Nephron progenitor cell (in vitro differentiated cells): ENCODE data around the gene SYNPR.

Experiments used
- DNase-seq: peaks from one replicate; pipeline ENCODE4 v3.0.0; 2021
- H3K27ac Mint-ChIP-seq: 2 replicates; pipeline ENCODE4 v1.8.0; 2021; ENCODE audit warnings: mild to moderate bottlenecking, moderate library complexity, mixed read lengths
- H3K27me3 Mint-ChIP-seq: 2 replicates; pipeline ENCODE4 v1.8.0; 2021; ENCODE audit warnings: mild to moderate bottlenecking, low read depth, mixed read lengths; ENCODE audit not compliant: poor library complexity
- H3K36me3 Mint-ChIP-seq: 2 replicates; pipeline ENCODE4 v1.8.0; 2021; ENCODE audit warnings: low read depth, mixed read lengths
- H3K4me1 Mint-ChIP-seq: 2 replicates; pipeline ENCODE4 v1.8.0; 2021; ENCODE audit warnings: mixed read lengths
- H3K4me3 Mint-ChIP-seq: 2 replicates; pipeline ENCODE4 v1.8.0; 2021; ENCODE audit warnings: mild to moderate bottlenecking, moderate library complexity, mixed read lengths
- H3K9me3 Mint-ChIP-seq: 2 replicates; pipeline ENCODE4 v1.8.0; 2021; ENCODE audit warnings: mild to moderate bottlenecking, moderate library complexity, mixed read lengths
- TF ChIP-seq, protein P1 (sequence below): fragments of 200-600 bp; sonication (generic); IDR thresholded peaks from 2 replicates; pipeline ENCODE4 v1.5.0; 2021; ENCODE audit warnings: antibody characterized with exemption

The SYNPR gene

DNA sequence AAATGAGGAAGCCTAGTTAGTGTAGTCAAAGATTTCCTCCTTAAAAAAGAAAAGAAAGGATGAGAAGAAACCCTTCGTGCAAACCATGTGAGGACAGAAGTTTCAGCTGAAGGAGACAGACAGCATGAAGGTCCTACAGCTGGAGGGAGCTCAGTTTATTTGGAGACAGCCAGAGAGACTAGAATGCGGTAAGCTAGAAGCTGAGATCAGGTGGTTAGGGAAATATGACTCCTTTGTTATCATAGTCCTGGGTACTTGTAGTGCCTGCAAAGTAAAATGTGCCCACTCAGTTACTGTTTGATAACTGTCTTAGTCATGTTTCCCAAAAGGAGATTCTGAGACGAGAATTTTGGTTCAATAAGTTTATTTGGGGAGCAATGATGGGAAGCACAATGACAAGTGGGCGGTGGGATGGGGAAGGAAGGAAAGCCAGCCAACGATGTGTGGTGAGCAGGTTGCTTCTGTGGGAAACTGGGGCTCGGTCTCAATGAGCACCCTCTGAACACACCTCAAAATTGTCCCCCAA lies 195.6 kb downstream of the SYNPR start:
- Mint-ChIP-seq H3K36me3 (no peaks in the 10 kb centered on the region), H3K27me3 (no peaks in the 10 kb centered on the region), H3K9me3 (no peaks in the 10 kb centered on the region), H3K27ac (no peak overlapping the region), H3K4me1 (no peaks in the 10 kb centered on the region), H3K4me3 (no peak overlapping the region)
- TF ChIP-seq, protein P1, sequence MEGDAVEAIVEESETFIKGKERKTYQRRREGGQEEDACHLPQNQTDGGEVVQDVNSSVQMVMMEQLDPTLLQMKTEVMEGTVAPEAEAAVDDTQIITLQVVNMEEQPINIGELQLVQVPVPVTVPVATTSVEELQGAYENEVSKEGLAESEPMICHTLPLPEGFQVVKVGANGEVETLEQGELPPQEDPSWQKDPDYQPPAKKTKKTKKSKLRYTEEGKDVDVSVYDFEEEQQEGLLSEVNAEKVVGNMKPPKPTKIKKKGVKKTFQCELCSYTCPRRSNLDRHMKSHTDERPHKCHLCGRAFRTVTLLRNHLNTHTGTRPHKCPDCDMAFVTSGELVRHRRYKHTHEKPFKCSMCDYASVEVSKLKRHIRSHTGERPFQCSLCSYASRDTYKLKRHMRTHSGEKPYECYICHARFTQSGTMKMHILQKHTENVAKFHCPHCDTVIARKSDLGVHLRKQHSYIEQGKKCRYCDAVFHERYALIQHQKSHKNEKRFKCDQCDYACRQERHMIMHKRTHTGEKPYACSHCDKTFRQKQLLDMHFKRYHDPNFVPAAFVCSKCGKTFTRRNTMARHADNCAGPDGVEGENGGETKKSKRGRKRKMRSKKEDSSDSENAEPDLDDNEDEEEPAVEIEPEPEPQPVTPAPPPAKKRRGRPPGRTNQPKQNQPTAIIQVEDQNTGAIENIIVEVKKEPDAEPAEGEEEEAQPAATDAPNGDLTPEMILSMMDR = no peak
- no peak for DNase-seq

DNA sequence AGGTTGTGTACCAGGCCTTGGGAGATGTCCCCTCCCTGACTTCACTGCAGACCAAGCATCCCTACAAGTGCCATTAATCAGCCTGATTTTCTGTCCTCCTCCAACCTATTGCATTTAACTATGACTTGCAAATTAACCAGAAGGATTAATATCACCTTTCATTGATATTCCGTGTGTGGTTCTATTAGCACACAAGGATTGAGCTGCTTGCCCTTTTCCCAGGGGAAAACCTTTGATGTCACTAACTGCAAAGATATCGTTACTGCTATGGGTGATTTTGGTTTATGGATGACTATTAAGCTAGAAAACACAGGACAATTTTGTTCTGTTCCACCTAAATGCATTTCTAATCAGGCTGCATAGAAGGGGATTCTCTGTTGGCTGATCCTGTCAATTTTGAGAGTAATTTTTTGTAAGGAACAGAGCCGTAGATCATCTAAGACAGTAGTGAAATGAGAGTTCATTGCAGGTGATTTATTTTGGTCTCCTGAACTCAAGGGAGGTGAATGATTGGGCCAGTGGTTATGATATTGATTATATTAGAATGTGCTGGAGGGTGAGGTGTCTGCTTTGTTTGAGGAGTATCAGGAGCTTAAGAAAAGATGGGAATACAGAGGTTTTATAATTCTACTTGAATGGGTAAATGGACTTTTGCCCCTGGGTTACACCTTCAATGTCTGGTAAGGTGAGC lies 196.9 kb downstream of the SYNPR start:
- no peaks in the 10 kb centered on the region for H3K9me3 Mint-ChIP-seq
- H3K4me3 Mint-ChIP-seq = no peak overlapping the region
- no peaks in the 10 kb centered on the region for H3K36me3 Mint-ChIP-seq
- H3K27me3 Mint-ChIP-seq = no peaks in the 10 kb centered on the region
- TF ChIP-seq, protein P1 = no peak
- no peak for DNase-seq
- no peaks in the 10 kb centered on the region for H3K4me1 Mint-ChIP-seq
- peak overlapping the region; percentile 23 for H3K27ac Mint-ChIP-seq

DNA sequence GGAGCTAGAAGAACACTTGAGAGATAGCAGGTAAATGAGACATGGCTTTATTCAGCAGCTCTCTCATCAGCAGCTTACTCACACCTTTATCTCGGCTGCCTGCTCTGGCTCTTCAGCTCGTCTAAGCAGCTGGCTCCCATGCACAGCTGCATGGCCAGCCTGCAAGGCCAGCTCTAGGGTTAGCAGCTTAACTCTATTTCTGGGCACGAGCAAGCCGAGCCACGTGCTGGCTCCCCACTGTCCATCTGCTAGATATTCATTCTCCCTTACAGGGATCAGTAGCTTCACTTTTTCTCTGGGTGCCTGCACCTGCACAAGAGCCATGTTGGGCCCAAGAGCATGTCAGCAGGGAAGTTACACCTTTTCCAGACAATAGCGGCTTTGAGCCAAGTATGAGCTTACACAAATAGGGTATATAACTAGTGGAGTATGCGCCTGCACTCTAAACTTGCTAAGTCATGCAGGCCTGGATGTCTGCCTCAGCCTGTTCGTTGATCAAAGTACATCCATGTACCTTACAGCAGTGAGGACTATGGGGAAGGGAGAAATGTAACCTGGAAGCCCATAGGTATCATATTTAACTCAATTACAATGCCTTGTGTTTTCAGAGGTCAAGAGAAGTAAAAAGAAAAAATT lies 199.5 kb downstream of the SYNPR start:
- no peak overlapping the region for H3K27ac Mint-ChIP-seq
- no peak overlapping the region for H3K4me3 Mint-ChIP-seq
- H3K36me3 Mint-ChIP-seq = no peaks in the 10 kb centered on the region
- H3K27me3 Mint-ChIP-seq = peaks cover 5% of the 10 kb centered on the region
- no peak for DNase-seq
- H3K9me3 Mint-ChIP-seq = no peaks in the 10 kb centered on the region
- H3K4me1 Mint-ChIP-seq = no peaks in the 10 kb centered on the region
- TF ChIP-seq, protein P1 = no peak

DNA sequence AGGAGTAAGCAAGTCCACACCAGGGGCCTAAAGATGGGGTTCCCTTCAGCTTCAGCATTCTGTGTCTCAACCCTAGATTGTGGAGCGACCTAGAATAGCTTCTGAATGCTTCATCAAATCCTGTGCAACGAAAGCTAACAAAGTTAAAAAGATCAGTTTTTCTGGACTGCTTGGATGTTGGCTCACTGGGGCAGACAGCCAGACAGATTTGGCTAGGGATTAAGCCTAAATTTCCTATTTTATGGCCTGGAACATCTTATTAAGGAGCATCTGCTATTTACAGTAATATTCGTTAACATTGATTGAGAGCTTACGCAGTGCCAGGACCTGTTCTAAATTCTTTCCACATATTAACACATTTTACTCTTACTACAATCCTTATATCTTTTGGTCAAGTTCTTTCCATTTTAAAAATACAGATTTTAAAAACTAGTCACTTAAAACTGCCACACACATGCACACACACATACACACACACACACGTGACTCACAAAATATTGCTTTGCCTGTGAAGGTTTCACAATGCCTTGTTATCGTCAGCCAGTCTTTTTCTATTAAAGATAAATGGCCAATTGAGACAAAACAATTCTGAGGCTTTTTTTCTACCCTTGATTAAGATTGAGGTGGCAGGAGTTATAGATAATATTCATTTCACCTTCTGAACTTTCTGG lies 201.0 kb downstream of the SYNPR start:
- peaks cover 5% of the 10 kb centered on the region for H3K27me3 Mint-ChIP-seq
- H3K4me1 Mint-ChIP-seq = no peaks in the 10 kb centered on the region
- no peaks in the 10 kb centered on the region for H3K36me3 Mint-ChIP-seq
- DNase-seq = no peak
- no peaks in the 10 kb centered on the region for H3K9me3 Mint-ChIP-seq
- TF ChIP-seq, protein P1 = no peak
- no peak overlapping the region for H3K27ac Mint-ChIP-seq
- no peak overlapping the region for H3K4me3 Mint-ChIP-seq

DNA sequence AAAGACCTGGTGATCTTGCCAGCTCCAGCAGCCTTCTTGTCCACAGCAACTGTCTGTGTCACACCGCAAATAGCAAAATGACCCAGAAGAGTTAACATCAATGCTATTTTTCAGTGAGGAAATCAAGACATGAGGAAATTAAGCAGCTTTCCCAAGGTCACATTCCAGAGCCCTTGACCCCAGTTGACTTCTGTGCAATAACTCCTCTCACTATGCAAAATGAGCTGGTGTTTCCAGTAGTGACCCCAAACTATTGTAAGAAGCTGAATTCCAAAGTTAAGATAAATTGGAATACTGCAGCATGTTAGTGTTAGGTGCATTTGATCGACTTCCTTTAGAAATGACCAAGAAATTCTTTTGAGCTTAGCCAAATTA lies 201.5 kb downstream of the SYNPR start:
- no peaks in the 10 kb centered on the region for H3K4me1 Mint-ChIP-seq
- peaks cover 5% of the 10 kb centered on the region for H3K27me3 Mint-ChIP-seq
- H3K36me3 Mint-ChIP-seq = no peaks in the 10 kb centered on the region
- DNase-seq = no peak
- H3K4me3 Mint-ChIP-seq = no peak overlapping the region
- no peak overlapping the region for H3K27ac Mint-ChIP-seq
- TF ChIP-seq, protein P1 = no peak
- H3K9me3 Mint-ChIP-seq = no peaks in the 10 kb centered on the region
